CD1c-positive myeloid dendritic cell (primary cell): ENCODE measurements around the gene FGF18.
"Not testable (repeated sequence)": the region's sequence is repeated elsewhere in the genome, so short reads cannot be mapped to it uniquely, and the experiment has no call there.

ENCODE experiments used
- DNase-seq: peaks from one replicate; pipeline ENCODE4 v3.0.0-alpha.2; 2016; ENCODE audit errors: extremely low spot score

FGF18 gene, protein sequence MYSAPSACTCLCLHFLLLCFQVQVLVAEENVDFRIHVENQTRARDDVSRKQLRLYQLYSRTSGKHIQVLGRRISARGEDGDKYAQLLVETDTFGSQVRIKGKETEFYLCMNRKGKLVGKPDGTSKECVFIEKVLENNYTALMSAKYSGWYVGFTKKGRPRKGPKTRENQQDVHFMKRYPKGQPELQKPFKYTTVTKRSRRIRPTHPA

DNA sequence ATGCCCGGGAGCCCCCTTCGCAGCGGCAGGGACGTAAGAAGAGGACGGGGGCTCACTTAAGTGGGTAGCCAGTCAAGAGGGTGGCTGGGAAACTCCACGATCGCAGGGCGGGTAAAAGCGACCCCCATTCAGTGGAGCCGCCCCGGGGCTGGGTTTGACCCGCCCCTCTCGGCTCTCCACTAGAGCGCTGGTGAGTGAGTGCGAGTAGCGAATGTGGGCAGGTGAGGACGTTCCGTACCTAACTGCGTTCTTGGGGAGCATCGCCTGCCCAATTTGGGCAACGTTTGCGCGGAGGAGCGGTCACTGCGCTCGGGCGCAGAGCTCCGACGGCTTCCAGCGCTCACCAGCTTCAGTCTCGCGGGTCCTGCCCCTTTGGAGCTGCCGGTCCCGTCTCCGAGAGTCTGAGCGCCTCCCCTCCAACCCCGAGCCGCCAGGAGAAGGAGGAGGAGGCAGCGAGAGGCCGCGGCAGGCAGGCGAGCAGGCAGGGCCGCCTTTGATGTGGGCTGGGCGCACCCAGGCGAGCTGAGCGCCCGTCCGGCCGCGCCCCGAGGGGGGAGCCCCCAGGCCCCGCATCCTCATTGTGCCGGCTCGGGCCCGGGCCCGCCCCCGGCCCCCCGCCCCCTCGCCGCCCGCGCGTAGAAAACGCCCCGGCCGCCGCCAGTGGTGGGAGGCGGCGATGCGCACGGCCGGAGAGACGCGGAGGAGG is at the start of gene FGF18:
TSS of gene FGF18 (plus strand) at position 666 of the 706 bp plus-strand sequence. CDS start 553 bp downstream, outside the sequence.
- DNase-seq, result no peak

DNA sequence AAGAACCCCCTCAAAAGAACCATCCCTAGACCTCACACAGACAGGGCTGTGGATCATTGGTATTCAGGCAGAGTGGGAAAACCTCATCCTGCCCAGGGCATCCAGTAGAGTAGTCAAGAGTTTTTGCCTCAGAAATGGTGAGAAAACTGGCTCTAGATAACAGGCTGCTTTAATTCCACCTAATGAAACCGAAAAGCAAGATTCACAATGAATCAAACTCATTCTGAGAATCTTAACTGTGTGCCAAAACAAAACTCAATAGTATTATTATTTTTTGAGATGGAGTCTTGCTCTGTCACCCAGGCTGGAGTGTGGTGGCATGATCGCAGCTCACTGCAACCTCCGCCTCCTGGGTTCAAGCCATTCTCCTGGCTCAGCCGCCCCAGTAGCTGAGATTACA is 49.5 kb upstream of the FGF18 start:
- no peak for DNase-seq

DNA sequence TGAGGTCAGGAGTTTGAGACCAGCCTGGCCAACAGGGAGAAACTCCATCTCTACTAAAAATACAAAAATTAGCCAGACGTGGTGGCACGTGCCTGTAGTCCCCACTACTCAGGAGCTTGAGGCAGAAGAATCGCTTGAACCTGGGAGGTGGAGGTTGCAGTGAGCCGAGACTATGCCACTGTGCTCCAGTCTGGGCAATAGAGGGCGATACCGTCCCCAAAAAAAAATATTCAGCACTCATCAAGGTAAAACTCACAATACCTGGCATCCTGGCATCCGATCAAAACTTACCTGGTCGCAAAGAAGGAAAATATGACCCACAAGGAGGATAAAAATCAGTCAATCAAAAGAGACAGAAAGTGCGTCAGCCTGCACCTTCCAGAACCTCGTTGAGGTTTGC is 48.6 kb upstream of the FGF18 start:
- DNase-seq, result not testable (repeated sequence)

DNA sequence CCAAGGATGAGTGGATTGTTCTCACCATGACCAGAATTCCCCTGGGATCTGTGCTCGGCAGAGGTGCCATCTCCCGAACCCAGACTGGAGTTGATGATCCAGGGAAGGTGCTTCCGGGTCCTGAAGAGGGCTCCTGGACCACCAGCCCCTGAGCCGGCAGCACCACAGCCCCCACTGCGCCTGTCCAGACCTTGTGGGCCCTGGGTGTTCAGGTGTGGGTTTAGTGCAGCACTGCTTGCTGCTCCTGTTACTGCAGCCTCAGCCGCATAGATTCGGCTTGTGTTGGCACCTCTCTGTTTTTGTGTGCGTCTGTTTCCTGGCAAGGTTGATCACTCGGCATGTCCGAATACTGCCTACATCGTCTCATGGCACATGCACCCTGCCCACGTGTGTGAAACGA is 48.1 kb upstream of the FGF18 start:
- no peak for DNase-seq

DNA sequence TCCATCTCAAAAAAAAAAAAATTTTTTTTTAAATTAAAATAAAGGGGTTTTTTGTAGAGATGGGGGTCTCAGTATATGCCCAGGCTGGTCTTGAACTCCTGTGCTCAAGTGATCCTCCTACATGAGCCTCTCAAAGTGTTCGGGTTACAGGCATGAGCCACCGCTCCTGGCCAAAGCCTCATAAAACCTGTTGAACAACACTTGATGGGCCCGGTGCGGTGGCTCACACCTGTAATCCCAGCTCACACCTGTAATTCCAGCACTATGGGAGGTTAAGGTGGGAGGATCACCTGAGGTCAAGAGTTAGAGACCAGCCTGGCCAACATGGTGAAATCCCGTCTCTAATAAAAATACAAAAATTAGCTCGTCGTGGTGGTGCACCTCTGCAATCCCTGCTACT is 39.5 kb upstream of the FGF18 start:
- no peak for DNase-seq

DNA sequence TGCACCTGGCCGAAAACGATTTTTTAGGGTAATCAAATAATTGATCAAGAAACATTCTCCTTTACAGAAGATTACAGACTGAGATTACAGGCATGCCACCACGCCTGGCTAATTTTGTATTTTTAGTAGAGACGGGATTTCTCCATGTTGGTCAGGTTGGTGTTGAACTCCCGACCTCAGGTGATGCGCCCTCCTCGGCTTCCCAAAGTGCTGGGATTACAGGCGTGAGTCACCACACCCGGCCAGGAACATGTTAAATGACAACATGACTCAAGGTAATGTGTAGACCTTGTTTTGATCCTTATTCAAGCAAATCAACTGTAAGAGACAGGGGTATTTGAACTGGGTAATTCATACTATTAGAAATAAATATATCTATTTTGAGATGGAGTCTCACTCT is 35.0 kb upstream of the FGF18 start:
- DNase-seq, result not testable (repeated sequence)

DNA sequence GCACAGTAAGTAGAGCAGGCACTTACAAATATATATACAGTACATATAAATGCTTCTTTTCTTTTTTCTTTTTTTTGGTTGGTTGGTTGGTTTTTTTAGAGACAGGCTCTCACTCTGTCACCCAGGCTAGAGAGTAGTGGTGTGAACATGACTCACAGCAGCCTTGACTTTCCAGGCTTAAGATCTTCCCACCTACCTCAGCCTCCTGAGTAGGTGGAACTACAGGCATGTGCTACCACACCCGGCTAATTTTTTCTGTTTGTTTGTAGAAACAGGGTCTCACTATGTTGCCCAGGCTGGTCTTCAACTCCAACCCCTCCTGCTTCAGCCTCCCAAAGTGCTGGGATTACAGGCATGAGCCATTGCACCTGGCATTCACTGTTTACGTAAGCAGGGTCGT is 34.4 kb upstream of the FGF18 start:
- DNase-seq, result not testable (repeated sequence)

DNA sequence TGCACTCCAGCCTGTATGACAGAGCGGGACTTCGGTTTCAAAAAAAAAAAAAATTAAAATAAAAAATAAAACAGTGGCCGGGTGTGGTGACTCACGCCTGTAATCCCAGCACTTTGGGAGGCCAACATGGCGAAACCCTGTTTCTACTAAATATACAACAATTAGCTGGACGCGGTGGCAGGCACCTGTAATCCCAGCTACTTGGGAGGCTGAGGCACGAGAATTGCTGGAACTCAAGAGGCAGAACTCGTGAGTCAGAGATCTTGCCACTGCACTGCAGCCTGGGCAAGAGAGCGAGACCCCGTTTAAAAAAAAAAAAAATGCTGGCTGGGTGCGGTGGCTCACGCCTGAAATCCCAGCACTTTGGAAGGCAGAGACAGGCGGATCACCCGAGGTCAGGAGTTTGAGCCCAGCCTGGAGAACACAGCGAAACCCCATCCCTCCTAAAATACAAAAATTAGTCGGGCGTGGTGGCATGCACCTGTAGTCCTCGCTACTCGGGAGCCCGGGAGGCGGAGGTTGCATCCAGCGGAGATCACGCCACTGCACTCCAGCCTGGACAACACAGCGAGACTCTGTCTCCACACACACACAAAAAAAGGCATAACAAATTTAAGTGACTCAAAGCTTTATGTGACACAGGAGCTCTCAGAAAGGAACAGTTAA is 33.3 kb upstream of the FGF18 start:
- DNase-seq, result no peak

DNA sequence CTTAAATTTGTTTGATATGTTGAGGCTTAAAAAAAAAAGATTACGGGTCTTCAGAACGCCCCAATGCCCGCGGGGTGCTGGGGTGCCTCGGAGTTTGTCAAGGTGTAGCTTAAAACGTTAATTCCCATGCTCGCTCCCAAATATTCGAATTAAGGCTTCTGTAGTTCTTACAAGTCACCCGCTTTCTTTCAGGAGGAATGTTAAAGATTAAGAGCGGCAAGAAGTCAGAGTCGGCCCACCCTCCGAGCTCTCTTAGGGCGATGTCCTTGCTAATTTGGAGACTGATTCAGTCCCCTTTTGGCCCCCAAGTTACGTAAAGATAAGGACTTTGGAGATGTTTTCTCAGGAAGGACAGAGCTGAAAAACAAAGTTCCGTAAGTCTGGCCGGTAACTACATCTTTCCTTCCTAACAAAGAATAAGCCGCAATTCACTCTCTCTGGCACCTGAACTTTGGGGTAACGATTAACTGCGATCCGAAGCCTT is 32.5 kb upstream of the FGF18 start:
- DNase-seq, result no peak

DNA sequence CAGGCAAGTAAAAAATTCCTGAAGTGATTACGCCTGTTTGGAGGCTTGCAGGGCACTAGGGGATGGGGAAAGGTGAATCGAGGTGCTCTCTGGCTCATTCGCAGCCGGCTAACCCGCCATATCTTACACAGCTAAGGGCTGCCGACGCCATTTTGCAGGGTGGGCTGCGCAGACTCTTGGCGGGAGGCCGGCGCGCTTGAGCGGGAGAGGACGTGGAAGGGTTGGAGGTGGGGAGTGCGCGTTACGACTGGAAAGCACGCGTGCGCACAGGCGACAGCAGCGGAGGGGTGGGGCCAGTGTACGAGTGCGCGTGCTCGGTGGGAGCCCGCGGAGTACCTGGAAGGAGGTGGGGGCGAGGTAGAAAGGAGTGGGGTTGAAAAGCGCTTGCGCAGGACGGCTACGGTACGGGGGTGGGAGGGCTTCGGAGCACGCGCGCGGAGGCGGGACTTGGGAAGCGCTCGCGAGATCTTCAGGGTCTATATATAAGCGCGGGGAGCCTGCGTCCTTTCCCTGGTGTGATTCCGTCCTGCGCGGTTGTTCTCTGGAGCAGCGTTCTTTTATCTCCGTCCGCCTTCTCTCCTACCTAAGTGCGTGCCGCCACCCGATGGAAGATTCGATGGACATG is 32.0 kb upstream of the FGF18 start, which contains the start of gene NPM1:
TSS of gene NPM1 (plus strand) at position 505 of the 625 bp plus-strand sequence. CDS start at position 605, 100 bp downstream.
- peak; percentile 99 for DNase-seq

DNA sequence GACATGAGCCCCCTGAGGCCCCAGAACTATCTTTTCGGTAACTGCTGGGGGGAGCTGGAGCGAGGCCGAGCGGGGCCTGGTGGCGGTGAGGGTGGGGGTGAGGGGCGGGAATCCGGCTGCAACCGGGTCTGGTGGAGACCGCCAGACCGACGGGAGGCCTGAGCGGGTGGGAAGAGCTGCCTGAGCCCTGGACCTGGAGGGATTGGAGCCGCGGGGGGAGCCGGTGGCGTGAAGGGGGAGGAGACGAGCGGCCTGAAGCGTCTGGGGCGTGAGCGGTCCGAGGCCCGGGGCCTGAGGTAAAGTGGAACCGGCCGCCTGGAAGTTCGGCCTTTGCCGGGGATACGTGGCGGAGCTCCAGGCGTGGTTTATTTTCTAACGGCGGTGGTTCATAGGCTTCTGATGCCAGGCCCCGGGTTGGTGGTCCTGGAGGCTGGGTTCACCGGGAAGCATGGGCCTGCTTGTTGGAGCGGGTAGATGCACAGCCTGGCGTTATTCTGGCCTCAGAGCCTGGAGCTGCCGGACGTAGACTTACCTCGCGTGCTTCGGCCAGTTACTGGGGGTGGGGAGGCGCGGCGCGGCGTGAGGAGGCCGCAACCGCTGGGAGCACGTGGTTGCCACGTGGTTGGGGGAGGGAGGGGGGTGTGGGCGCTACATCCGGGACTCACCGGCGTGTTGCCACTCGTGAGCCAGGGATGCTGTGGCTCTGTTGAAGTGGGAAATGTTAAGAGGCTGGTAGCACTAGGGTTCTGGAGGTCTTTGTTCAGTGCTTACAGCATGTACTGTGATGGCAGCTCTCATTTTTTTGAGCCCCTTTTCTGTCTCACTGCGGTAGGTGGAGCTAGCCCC is 31.3 kb upstream of the FGF18 start:
- DNase-seq, result peak; percentile 87

DNA sequence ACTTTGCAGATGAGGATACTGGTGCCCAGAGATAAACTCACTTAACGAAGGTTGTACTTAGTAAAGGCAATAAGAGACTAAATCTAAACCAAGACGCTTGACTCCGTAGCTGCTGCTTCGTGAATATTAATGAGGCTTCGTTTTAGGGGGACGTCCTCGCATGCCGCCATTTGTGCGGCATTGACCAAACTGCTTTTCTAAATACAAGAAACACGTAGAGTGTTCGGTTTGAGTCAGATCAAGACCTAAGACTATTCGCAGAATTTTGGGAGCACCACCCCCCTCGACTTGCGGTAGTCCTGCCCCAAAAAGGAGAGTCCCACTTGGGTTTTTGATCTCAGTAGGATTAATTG is 30.7 kb upstream of the FGF18 start:
- no peak for DNase-seq

DNA sequence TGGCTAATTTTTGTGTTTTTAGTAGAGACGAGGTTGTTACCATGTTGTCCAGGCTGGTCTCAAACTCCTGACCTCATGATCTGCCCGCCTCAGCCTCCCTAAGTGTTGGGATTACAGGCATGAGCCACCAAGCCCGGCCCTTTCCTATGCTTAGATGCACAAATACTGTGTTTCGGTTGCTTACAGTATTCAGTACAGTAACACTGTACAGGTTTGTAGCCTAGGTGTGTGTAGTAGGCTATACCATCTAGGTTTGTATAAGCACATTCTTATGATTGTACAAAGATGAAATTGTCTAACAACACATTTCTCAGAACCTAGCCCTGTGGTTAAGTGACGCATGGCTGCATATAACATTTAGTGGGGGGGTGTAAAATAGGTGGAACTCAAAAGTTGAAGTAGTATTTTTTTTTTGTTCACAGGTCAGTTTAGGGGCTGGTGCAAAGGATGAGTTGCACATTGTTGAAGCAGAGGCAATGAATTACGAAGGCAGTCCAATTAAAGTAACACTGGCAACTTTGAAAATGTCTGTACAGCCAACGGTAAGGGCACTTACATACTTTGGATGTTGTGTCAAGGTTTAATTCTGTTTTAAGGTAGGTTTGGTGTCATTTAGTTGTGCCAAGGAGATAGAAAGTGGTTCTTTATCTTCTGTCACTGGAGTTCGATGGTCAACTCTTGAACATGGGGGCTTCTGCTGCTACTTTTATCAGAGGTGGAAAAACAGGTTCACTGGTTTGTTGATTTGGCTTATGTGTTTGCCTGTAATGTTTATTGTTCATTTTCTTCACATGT is 28.4 kb upstream of the FGF18 start:
- no peak for DNase-seq

DNA sequence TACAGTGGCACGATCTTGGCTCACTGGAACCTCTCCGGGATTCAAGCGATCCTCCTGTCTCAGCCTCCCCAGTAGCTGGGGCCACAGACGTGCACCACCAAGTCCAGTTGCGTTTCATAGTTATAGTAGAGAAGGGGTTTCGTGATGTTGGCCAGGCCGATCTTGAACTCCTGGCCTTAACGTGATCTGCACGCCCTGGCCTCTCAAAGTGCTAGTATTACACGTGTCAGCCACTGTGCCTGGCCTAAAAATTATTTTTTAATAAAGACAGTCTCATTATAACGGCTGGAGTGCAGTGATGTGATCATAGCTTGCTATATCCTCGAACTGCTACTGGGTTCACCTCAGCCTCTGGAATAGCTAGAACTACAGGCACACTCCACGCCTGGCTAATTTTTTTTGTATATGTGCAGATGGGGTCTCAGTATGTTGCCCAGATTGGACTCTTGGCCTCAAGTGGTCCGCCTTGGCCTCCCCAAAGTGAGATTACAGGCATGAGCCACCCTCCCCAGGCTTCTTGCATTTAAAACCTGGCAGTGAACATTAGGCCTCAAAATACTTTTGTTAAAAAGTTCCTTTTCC is 27.4 kb upstream of the FGF18 start:
- DNase-seq, result no peak

DNA sequence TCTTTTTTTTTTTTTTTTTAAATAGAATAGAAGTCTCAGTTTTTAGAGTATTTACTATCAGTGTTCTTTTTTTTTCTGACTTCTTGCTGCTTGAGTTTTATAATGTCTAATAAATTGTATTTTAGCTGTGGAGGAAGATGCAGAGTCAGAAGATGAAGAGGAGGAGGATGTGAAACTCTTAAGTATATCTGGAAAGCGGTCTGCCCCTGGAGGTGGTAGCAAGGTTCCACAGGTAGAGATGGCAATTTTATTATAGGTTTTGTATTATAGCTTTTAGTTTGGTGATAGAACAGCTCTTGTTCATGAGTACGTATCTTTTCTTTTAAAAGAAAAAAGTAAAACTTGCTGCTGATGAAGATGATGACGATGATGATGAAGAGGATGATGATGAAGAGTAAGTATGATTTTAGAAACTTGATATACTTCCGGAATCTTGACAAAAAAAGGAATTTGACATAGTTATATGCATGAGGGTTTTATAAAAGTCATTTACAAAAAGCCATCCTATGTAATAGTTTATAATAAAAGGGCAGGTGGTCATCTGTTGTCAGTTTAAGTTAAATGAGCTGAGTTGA is 26.8 kb upstream of the FGF18 start:
- DNase-seq, result no peak

DNA sequence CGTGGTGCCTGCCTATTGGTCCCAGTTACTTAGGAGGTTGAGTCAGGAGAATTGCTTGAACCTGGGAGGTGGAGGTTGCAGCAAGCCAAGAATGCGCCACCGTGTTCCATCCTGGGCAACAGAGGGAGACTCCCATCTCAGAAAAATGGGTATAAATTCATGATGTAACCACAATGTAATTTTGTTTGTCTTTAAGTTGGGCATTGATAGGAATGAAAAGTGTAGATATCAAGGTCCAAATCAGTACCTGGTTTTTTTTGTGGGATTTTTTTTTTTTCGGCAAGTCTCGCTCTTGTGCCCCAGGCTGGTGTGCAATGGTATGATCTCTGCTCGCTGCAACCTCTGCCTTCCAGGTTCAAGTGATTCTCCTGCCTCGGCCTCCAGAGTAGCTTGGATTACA is 24.4 kb upstream of the FGF18 start:
- no peak for DNase-seq

DNA sequence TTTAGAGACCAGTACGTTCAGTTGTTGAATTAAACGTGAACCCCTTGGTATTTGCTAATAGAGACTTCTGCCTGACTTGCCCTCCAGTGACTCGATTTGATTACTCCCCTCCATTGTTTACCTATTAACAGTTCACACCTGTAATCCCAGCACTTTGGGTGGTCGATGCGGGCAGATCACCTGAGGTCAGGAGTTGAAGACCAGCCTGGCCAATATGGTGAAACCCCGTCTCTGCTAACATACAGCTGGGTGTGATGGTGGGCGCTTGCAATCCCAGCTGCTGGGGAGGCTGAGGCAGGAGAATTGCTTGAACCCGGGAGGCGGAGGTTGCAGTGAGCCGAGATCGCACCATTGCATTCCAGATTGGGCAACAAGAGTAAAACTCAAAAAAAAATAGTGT is 22.9 kb upstream of the FGF18 start:
- not testable (repeated sequence) for DNase-seq

DNA sequence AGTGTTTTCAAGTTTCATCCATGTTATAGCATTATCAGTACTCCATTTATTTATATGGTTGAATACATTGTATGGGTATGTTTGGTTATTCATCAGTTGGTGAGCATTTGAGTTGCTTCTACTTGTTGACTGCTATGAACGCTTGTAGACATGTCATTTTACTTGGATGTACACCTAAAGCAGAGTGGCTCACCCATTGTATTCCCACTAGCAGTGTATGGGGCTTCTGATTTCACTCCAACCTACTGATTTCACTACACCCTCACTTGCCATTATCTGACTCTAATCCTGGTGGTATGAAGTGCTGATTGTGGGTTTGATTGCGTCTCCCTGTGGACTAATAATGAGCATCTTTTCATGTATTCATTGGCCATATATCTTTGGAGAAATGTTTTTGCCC is 22.3 kb upstream of the FGF18 start:
- DNase-seq, result no peak

DNA sequence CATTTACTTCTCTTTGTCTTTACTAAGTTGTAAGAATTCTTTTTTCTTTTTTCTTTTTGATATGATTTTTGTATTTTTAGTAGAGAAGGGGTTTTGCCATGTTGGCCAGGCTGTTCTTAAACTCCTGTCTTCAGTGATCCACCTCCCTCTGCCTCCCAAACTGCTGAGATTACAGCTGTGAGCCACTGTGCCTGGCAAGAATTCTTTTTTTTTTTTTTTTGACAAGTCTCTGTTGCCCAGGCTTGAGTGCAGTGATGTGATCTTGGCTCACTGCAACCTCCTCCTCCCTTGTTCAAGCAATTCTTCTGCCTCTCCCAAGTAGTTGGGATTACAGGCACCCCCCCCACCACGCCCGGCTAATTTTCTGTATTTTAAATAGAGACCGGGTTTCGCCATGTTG is 21.8 kb upstream of the FGF18 start:
- no peak for DNase-seq

DNA sequence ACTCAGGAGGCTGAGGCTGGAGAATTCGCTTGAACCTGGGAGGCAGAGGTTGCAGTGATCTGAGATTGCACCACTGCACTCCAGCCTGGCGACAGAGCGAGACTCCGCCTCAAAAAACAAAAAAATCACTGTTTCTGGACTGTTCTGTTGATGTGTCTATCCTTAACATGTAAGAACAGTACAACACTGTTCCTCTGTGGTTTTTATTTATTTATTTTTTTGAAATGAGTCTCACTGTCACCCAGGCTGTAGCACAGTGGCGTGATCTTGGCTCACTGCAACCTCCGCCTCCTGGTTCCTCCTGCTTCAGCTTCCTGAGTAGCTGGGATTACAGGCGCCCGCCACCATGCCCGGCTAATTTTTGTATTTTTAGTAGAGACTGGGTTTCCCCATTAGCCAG is 20.8 kb upstream of the FGF18 start:
- not testable (repeated sequence) for DNase-seq
